CD4-positive, alpha-beta T cell (primary cell): ENCODE results near the gene NXPH4. TPM values are rescaled to one million over a fixed set of nuclear protein-coding genes. Genes with fewer than 3 reads are reported as not detected.

ENCODE experiments used
- ATAC-seq: fragments of 200-7000 bp; cut with Tn5 transposase; one replicate; pipeline ENCODE4 v1.10.0; 2022; ENCODE audit warnings: mild to moderate bottlenecking; ENCODE audit not compliant: poor library complexity
- CTCF ChIA-PET: fragments of 350-600 bp; sonication (Branson Sonifier 250); formaldehyde crosslinking; loops from one replicate; lab custom pipeline; 2021; ENCODE audit warnings: antibody characterized with exemption, inconsistent platforms; lab: Charles Lee
- POLR2A ChIA-PET: fragments of 350-600 bp; sonication (Branson Sonifier 250); formaldehyde crosslinking; loops from one replicate; lab custom pipeline; 2021; ENCODE audit warnings: antibody characterized with exemption, inconsistent platforms; lab: Charles Lee
- DNase-seq, 14 experiments: peaks; one replicate each; pipeline ENCODE4 v3.0.0-alpha.2; 2013 to 2020; ENCODE audit warnings: mixed read lengths in 2 of 14
- H3K27ac ChIP-seq, 2 donors: one replicate each; pipeline versions ENCODE4 v1.5.1 to v1.7.0; 2013; ENCODE audit warnings: low read length in 2 of 2, low read depth in 1 of 2, mild to moderate bottlenecking in 1 of 2
- H3K27me3 ChIP-seq, 2 experiments: 1 replicate in 1 of 2; 2 replicates in 1 of 2; pipeline versions ENCODE4 v1.6.1 to v1.7.0; 2013; ENCODE audit warnings: low read length in 2 of 2, control low read depth in 1 of 2, mild to moderate bottlenecking in 1 of 2, moderate library complexity in 1 of 2; ENCODE audit not compliant: insufficient read depth in 2 of 2, control insufficient read depth in 1 of 2
- H3K36me3 ChIP-seq: one replicate; pipeline ENCODE4 v1.6.1; 2013; ENCODE audit warnings: low read length, control low read depth; ENCODE audit not compliant: insufficient read depth
- H3K4me1 ChIP-seq: one replicate; pipeline ENCODE4 v1.6.1; 2013; ENCODE audit warnings: low read length, control low read depth; ENCODE audit not compliant: insufficient read depth
- H3K4me3 ChIP-seq: one replicate; pipeline ENCODE4 v1.5.1; 2013; ENCODE audit warnings: mild to moderate bottlenecking, low read length, moderate library complexity
- H3K9me3 ChIP-seq, 2 experiments: 1 replicate in 1 of 2; 2 replicates in 1 of 2; pipeline versions ENCODE4 v1.6.1 to v1.7.0; 2013; ENCODE audit warnings: low read length in 2 of 2, mild to moderate bottlenecking in 2 of 2, control low read depth in 1 of 2, moderate library complexity in 1 of 2; ENCODE audit not compliant: control insufficient read depth in 1 of 2, insufficient read depth in 1 of 2
- H3K27ac Mint-ChIP-seq: one replicate; pipeline ENCODE4 v1.8.0; 2020; ENCODE audit warnings: mixed read lengths
- H3K27me3 Mint-ChIP-seq: one replicate; pipeline ENCODE4 v1.8.0; 2021; ENCODE audit warnings: mixed read lengths
- H3K36me3 Mint-ChIP-seq: one replicate; pipeline ENCODE4 v1.8.0; 2021; ENCODE audit warnings: low read depth, mixed read lengths
- H3K4me1 Mint-ChIP-seq: one replicate; pipeline ENCODE4 v1.8.0; 2021; ENCODE audit warnings: low read depth, mixed read lengths
- H3K4me3 Mint-ChIP-seq: one replicate; pipeline ENCODE4 v1.8.0; 2020; ENCODE audit warnings: mild to moderate bottlenecking, mixed read lengths
- H3K9me3 Mint-ChIP-seq: one replicate; pipeline ENCODE4 v1.8.0; 2020; ENCODE audit warnings: mixed read lengths
- intact Hi-C, 2 experiments: fragments of 100-400 bp; cut with DNase I in 1 of 2; cut with micrococcal nuclease in 1 of 2; formaldehyde crosslinking; loops; one replicate each; pipeline versions ENCODE4 v1.15.1 to v1.9.0; 2023 to 2025; cut with DNase I, micrococcal nuclease
- total RNA-seq, 174 experiments: library from RNA in 2 of 174; stranded (reverse) in 2 of 174; gene quantifications; one replicate each; pipeline ENCODE4 v1.2.3 and lab custom pipeline; 2021 to 2026
- TF ChIP-seq, protein P1 (sequence below): fragments of 200-600 bp; IDR thresholded peaks from one replicate; pipeline ENCODE4 v1.8.0; 2022; ENCODE audit warnings: antibody characterized with exemption, mild to moderate bottlenecking

NXPH4 gene
- total RNA-seq, 2 experiments from 2014 or later, result not detected

DNA sequence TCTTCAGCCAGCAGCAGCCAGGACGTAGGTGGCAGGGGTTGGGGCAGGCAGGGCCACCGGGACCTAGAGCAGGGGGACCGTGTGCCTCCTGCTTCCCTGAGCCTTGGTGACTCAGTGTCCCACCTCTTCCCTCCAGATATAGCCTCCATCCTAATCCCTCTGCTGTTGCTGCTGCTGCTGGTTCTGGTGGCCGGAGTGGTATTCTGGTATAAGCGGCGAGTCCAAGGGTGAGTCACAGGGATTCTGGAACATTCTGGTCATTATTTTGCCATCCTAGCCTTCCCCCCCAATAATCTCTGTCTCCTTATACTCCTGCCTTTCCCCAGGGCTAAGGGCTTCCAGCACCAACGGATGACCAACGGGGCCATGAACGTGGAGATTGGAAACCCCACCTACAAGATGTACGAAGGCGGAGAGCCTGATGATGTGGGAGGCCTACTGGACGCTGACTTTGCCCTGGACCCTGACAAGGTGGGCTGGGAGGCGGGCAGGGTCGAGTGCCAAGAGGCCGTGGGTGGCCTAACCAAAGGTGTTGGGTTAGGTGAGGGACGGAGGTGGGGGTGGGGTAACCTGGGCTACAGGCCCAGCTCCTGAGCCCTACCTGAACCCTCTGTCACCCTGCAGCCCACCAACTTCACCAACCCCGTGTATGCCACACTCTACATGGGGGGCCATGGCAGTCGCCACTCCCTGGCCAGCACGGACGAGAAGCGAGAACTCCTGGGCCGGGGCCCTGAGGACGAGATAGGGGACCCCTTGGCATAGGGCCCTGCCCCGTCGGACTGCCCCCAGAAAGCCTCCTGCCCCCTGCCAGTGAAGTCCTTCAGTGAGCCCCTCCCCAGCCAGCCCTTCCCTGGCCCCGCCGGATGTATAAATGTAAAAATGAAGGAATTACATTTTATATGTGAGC, 4.5 kb upstream of the NXPH4 start:
- peaks cover 28 to 33% of the 10 kb centered on the region in 2 experiments for H3K27me3 ChIP-seq
- H3K27ac Mint-ChIP-seq, result no peak overlapping the region

GRCh38 chr12:57212701-57213057, 3.9 kb upstream of the NXPH4 start:
- ChIA-PET CTCF (interaction anchor here (0.6 to 7.9 kb wide), 12 partner anchors 10 to 143 kb away, joined by 3 to 225 read pairs (median 3); partner anchors contain the start of gene SHMT2), POLR2A (interaction anchor here (0.9 to 3.2 kb wide), 5 partner anchors 15 to 37 kb away, joined by 3 to 20 read pairs (median 11); partner anchors contain the start of gene SHMT2)
- H3K36me3 Mint-ChIP-seq, result no peaks in the 10 kb centered on the region
- Histone ChIP-seq H3K27me3 (peaks cover 34 to 39% of the 10 kb centered on the region in 2 experiments), H3K4me3 (no peak overlapping the region), H3K4me1 (peaks cover 47% of the 10 kb centered on the region), H3K36me3 (no peaks in the 10 kb centered on the region), H3K27ac (no peak overlapping the region), H3K9me3 (peaks cover 0 to 12% of the 10 kb centered on the region in 2 experiments)
- peaks cover 37% of the 10 kb centered on the region for H3K4me1 Mint-ChIP-seq
- DNase-seq (no peak), ATAC-seq (no peak)
- H3K27ac Mint-ChIP-seq, result no peak overlapping the region
- intact Hi-C loops, result loop anchor here (1.0 kb wide), 3 partner anchors 27 to 250 kb away; no protein-coding TSS in a partner anchor
- no peak overlapping the region for H3K4me3 Mint-ChIP-seq
- no peaks in the 10 kb centered on the region for H3K9me3 Mint-ChIP-seq
- TF ChIP-seq, protein P1, sequence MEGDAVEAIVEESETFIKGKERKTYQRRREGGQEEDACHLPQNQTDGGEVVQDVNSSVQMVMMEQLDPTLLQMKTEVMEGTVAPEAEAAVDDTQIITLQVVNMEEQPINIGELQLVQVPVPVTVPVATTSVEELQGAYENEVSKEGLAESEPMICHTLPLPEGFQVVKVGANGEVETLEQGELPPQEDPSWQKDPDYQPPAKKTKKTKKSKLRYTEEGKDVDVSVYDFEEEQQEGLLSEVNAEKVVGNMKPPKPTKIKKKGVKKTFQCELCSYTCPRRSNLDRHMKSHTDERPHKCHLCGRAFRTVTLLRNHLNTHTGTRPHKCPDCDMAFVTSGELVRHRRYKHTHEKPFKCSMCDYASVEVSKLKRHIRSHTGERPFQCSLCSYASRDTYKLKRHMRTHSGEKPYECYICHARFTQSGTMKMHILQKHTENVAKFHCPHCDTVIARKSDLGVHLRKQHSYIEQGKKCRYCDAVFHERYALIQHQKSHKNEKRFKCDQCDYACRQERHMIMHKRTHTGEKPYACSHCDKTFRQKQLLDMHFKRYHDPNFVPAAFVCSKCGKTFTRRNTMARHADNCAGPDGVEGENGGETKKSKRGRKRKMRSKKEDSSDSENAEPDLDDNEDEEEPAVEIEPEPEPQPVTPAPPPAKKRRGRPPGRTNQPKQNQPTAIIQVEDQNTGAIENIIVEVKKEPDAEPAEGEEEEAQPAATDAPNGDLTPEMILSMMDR, result no peak
- H3K27me3 Mint-ChIP-seq, result peaks cover 38% of the 10 kb centered on the region

More for the DNA sequence above, 4.5 kb upstream of the NXPH4 start:
- no peak for ATAC-seq
- Mint-ChIP-seq H3K36me3 (no peaks in the 10 kb centered on the region), H3K4me1 (peaks cover 30% of the 10 kb centered on the region), H3K27me3 (peaks cover 32% of the 10 kb centered on the region), H3K4me3 (no peak overlapping the region), H3K9me3 (no peaks in the 10 kb centered on the region)
- POLR2A ChIA-PET, result no interaction called here
- CTCF ChIA-PET, result interaction anchor here (0.6 to 7.9 kb wide), 3 partner anchors 30 to 90 kb away, joined by 3 to 225 read pairs (median 5); a partner anchor contains a TSS
- intact Hi-C loops, result no loop called here
- Histone ChIP-seq H3K9me3 (peaks cover 0 to 5% of the 10 kb centered on the region in 2 experiments), H3K36me3 (no peaks in the 10 kb centered on the region), H3K4me1 (peaks cover 40% of the 10 kb centered on the region), H3K27ac (no peak overlapping the region), H3K4me3 (no peak overlapping the region)
- TF ChIP-seq, protein P1, result no peak
- DNase-seq, result peak in 1 of 14 experiments; percentile 39

DNA sequence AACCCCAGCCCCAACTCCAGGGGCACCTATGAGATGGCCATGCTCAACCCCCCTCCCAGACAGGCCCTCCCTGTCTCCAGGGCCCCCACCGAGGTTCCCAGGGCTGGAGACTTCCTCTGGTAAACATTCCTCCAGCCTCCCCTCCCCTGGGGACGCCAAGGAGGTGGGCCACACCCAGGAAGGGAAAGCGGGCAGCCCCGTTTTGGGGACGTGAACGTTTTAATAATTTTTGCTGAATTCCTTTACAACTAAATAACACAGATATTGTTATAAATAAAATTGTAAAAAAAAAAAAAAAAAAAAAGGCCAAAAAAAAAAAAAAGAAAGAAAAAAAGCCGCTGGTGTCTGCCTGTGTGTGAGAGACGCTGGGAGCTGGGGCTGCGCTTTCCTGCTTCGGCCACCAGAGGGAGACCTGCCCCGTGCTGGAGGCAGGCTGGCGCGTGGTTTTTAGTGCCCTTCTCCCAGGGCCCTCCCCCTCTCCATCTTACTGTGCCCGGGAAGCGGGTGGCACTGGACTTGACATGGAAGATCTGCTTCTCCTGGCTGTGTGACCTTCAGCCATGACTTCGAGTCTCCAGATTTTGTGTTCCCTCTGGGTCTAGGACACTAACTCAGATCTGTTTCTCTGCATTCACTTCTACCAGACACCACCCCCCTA, 3.4 kb upstream of the NXPH4 start:
- peaks cover 42% of the 10 kb centered on the region for H3K4me1 Mint-ChIP-seq
- no peaks in the 10 kb centered on the region for H3K36me3 Mint-ChIP-seq
- Histone ChIP-seq H3K27ac (no peak overlapping the region), H3K36me3 (no peaks in the 10 kb centered on the region), H3K4me1 (peaks cover 51% of the 10 kb centered on the region), H3K9me3 (peaks cover 0 to 14% of the 10 kb centered on the region in 2 experiments), H3K27me3 (peaks cover 39 to 44% of the 10 kb centered on the region in 2 experiments), H3K4me3 (no peak overlapping the region)
- ChIA-PET CTCF (interaction anchor here (0.6 to 7.9 kb wide), 14 partner anchors 10 to 151 kb away, joined by 3 to 225 read pairs (median 3); partner anchors contain the start of gene SHMT2), POLR2A (interaction anchor here (0.6 to 3.2 kb wide), 8 partner anchors 14 to 166 kb away, joined by 3 to 20 read pairs (median 3); partner anchors contain the start of gene SHMT2)
- no peak overlapping the region for H3K27ac Mint-ChIP-seq
- DNase-seq (peak; percentile 72 to 92 (median 81)), ATAC-seq (peak; percentile 75)
- H3K27me3 Mint-ChIP-seq, result peaks cover 43% of the 10 kb centered on the region
- intact Hi-C loops, result loop anchor here (1.0 kb wide), 3 partner anchors 26 to 249 kb away; no protein-coding TSS in a partner anchor
- H3K4me3 Mint-ChIP-seq, result peak overlapping the region; percentile 72
- no peaks in the 10 kb centered on the region for H3K9me3 Mint-ChIP-seq
- TF ChIP-seq, protein P1, result peak; percentile 94
